UCSD-AML1 (cell line): ENCODE measurements around the gene MAP3K14.
"Not testable (repeated sequence)": the region's sequence is repeated elsewhere in the genome, so short reads cannot be mapped to it uniquely, and the experiment has no call there.

Experiments used
- DNase-seq: peaks from one replicate; lab custom pipeline; 2025; ENCODE audit not compliant: unreplicated experiment; lab: John Stamatoyannopoulos, UW

Gene MAP3K14

DNA sequence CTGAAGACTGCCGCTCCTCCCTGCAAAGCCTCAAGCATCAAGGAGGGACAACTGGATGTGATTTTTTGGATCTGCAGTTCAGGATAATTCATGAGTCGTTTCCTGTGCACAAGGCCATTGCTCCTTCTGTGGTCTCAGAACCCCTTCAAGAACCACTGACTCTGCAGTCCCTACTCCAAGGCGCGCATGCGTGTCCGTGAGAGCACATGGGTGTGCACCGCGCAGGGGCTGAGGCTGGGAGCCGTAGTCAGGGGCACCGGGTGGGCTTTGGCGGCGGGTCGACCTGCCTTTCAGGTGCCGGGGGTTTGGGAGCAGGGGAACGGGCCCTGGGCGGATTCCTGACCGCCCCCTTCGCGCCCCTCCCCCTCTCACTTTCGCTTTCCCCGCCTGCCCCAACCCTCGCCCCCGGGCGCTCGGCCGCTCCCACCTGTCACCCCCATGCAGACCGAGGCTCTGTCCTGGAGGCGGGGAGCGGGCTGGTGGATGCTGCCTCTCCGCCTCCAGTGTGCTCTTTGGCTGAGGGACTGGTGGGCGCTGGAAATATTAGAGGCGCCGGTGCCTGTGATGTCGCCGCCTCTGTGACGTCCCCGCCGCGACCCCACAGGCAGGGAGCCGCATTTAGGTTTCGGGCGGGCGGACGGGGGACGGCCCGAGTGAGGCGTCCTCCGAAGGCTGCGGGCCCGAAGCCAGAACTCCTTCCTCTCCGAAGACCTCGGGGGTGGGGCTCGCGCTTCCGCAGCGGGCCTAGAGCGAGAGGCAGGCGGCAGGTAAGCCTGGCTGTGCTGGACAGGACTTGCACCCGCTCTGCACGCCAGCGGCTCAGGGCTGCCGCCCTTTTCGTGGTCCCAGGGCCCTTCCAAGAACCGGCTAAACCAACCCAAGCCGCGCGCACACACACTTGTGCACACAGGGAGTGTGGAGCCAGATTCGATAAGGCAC, 55.0 kb downstream of the MAP3K14 start, which contains the start of gene SPATA32:
Gene SPATA32, minus strand, starts transcription at position 518 of the 939 bp plus-strand sequence. Its CDS starts 78 bp downstream, at position 440.
- no peak for DNase-seq

- DNase-seq: no peak
Observed at GRCh38 chr17:45260204-45260783, 56.5 kb downstream of the MAP3K14 start.

GRCh38 chr17:45258981-45259380, 57.8 kb downstream of the MAP3K14 start:
- no peak for DNase-seq

DNA sequence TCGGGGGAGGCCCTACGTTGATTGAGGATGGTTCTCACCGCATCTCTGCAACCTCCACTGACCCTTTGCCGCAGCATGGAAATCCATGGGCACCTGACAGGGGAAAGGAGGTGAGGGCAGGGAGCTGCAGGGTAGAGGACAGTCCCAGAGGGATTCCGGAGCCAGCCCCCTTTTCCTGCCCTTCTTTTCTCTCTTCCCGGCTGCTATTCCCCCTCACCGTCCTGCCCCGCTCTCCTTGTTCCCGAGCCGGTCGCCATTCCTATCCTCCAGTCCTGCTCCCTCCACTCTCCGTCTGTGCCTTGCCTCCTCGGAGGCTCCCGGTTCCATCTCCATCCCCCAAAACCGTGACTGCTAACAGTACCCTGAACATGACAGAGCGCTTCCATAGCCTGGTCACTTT, 59.7 kb downstream of the MAP3K14 start:
- DNase-seq: no peak

DNA sequence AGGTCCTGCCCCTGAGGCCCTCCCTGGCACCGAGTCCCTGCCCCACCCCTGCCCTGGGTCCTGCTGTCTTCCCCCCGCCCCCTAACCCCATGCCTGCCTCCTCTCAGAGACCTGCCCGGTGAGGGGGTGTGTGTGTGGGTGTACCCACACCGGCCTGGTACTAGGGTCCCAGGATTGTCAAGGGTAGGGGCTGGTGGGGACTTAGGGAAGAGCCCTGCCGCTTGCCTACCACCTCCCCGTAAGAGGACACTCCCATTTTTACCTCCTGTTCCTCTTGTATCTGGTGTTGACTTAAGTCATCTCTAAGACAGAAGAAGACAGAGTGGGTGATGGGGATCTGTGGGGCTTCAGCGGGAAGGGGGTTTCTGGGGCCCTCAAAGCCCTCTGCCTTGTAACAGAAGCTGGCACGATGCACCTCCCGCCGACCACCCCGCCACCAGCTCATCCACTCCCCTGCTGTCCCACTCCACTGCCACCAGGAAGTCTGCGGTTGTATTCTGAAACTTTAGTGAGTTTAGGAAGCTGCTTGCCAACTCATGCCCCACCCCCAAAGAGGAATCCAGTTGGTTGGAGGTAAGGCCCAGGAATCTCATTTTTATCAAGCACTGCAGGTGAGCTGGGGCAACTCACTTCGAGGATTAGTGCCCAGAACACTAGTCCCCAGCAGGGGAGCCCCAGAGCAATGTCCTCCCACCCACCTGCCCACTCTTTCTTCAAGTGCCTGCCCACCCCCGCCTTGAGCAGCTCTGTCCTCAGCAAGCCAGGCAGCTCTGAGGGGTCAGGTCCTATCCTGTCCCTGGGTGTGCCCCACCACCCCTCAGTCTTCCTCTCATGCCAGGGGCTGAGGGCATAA, 60.5 kb downstream of the MAP3K14 start:
- DNase-seq: peak; percentile 26

DNA sequence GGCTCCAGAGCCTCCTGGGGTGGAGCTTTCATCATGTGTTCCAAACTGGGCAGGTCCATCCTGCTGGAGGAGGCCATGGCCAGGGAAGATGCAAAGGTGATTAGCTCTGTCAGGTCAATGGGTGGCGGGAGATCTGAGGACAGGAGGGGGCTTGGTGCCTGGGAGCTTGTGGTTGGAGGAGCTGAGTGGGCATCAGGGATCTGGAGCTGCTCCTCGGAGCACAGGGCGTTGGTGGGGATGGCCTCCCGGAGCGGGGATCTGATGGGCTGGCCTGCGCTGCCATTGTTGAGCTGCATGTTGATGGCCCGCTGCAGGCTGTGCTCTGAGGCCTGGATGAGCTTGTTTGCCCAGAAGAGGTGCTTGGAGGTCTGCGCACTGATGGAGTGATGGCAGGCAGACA, 61.5 kb downstream of the MAP3K14 start:
- no peak for DNase-seq

GRCh38 chr17:45253879-45254278, 62.9 kb downstream of the MAP3K14 start:
- DNase-seq: no peak

DNA sequence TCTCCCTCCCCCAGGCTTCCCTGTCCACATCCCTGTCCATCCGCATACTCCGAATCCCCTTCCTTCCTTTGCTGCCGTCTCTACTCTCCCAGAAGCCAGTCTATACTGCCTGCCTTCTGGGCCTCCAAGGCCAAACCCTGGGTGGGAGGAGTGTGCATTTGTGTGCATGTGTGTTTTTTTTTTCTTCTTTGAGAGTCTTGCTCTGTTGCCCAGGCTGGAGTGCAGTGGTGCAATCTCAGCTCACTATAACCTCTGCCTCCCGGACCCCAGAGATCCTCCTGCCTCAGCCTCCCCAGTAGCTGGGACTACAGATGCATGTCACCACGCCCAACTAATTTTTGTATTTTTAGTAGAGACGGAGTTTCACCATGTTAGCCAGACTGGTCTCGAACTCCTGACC, 63.6 kb downstream of the MAP3K14 start:
- DNase-seq: not testable (repeated sequence)

DNA sequence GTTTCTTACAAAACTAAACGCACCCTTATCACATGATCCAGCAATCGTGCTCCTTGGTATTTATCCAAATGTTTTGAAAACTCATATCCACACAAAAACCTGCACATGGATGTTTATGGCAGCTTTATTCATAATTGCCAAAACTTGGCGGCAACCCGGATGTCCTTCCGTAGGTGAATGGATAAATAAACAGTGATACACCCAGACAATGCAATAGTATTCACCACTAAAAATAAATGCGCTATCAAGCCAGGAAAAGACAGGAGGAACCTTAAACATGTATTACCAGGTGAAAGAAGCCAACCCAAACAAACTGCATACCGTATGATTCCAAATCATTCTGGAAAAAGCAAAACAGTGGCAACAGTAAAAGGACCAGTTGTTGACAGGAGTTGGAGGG, 64.9 kb downstream of the MAP3K14 start:
- DNase-seq: no peak

DNA sequence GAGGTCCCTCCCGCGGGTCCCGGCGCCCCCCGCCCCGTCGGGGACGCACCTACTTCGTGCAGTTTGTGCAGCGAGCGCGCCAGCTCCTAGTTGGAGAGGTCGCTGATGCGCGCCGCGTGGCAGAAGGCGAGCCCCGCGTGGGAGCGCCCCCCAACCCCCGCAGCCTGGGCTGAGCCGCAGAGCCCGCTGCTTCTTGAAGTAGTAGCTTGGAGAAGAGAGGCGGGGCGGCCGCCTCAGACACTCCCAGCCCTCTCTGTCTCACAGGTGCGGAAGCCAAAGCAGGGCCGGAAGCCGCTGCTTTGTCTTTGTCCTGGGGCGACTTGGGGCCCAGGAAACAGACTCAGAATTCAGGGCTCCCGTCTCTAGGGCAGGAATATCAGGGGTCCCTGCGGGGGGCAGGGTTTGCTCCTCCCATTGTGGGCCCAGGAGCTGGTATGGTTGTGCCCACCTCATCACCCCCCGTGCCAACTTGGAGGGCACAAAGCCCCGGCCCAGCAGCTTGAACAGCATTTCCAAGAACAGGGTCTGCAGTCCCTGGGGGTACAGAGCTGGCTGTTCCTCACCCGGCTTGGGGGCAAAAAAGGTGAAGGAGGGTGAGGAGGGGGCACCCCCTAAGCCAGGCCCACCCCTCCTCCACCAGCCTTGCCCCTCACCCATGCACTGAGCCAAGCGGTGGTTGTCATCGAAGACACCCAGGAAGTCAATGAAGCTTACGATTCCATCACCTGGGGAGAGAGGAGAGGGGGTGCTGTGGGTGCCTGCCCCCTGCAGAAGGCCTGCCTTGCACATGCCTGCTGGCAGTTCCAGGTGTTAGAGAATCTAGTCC, 68.5 kb downstream of the MAP3K14 start:
- DNase-seq: no peak

DNA sequence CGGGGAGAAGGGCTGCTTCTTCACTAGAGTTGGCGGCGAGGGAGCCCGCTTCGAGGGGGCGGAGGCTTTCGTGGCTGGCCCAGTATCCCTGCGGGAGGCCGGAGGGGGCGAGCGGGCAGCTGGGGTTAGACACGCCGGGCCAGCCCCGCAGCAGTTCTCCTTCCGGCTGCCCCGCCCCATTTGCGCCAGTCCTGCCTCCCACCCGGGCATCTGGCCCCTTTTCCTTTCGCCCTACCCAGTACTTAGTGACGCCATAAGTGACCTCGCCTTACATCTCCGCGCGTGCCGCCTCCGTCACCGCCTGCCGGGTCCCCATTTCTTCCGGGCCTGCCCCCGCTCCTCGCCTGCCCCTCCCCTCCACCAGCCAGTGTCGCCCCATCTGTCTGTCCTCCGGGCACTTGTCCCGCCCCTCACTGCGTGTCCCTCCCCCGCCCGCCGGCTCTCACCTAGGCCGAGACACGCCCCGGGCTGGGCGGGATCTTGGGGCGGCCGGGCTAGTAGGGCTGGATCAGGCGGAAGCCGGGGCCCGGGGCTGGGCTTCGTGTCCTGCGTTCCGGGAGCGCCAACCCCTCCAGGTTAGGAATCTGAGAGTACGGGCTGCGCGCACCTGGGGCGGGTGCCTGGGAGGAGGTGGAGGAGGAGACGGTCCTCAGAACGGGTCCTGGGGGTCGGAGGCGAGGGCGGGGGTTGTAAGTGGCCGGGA, 69.2 kb downstream of the MAP3K14 start:
- DNase-seq: no peak

DNA sequence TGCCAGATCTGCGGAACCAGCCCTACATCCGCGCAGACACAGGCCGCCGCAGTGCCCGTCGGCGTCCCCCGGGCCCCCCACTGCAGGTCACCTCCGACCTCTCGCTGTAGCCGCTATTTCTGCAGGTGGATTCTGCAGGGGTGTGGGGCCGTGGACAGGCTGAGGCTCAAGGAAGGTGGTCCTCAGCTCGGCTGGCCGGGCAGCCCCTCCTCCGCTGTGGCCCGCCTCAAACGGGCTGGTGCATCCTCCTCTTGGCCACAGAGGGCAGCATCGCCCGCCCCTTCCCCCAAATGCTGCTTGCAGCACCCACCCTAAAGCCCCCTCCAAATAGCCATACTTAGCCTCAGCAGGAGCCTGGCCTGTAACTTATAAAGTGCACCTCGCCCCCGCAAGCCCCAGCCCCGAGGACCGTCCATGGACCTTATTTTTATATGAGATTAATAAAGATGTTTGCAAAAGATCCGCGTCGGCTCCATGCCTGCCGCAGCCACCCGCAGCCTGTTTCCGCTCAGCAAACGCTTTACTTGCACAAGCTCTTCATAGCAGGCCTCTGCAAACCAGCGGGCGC, 69.9 kb downstream of the MAP3K14 start:
- no peak for DNase-seq

GRCh38 chr17:45246338-45246737, 70.5 kb downstream of the MAP3K14 start:
- no peak for DNase-seq

DNA sequence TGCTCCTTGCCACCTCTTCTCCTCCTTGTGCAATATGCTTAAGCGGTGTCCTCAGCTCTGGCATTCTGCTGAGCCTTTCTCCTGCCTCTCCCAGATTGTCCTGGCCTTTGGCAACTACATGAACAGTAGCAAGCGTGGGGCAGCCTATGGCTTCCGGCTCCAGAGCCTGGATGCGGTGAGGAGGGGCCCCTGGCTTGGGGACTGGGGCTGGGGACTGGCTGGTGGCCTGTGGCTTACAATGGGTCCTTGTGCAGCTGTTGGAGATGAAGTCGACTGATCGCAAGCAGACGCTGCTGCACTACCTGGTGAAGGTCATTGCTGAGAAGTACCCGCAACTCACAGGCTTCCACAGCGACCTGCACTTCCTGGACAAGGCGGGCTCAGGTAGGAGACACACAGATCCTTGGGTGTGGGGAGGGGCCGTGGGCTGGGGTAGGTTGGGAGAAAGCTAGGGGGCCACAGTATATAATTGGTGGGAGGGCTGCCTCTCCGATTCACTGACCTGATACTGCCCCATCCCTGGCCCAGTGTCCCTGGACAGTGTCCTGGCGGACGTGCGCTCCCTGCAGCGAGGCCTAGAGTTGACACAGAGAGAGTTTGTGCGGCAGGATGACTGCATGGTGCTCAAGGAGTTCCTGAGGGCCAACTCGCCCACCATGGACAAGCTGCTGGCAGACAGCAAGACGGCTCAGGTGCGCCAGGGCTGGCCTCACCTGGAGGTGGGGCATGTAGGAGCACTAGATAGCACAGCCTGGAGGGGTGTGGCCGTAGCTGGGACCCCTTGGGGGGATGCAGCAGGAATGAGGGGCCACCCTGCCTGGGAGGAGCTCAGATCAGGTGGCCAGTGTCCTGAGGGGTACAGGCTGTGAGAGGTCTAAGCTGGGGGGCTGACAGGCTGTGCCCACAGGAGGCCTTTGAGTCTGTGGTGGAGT, 71.8 kb downstream of the MAP3K14 start:
- no peak for DNase-seq

GRCh38 chr17:45243750-45244149, 73.1 kb downstream of the MAP3K14 start:
- DNase-seq: no peak

GRCh38 chr17:45242029-45242414, 74.8 kb downstream of the MAP3K14 start:
- DNase-seq: no peak

DNA sequence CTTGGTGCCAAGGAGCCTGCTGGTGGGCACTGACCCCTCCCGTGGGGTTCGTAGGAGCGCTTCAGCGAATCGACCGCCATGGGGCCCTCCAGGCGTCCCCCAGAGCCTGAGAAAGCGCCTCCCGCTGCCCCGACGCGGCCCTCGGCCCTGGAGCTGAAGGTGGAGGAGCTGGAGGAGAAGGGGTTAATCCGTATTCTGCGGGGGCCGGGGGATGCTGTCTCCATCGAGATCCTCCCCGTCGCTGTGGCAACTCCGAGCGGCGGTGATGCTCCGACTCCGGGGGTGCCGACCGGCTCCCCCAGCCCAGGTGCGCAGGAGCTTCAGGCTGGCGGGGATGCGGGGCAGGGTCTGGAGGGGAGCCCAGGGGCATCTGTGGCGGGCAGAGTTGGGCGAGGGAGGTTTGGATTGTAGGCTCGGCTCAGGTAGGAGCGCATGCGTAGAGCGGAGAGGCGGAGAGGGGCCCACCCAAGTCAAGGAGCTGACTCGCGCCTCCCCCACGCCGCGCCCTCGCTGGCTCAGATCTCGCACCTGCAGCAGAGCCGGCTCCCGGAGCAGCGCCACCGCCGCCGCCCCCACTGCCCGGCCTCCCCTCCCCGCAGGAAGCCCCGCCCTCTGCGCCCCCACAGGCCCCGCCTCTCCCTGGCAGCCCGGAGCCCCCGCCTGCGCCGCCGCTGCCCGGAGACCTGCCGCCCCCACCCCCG, 75.3 kb downstream of the MAP3K14 start:
- no peak for DNase-seq

DNA sequence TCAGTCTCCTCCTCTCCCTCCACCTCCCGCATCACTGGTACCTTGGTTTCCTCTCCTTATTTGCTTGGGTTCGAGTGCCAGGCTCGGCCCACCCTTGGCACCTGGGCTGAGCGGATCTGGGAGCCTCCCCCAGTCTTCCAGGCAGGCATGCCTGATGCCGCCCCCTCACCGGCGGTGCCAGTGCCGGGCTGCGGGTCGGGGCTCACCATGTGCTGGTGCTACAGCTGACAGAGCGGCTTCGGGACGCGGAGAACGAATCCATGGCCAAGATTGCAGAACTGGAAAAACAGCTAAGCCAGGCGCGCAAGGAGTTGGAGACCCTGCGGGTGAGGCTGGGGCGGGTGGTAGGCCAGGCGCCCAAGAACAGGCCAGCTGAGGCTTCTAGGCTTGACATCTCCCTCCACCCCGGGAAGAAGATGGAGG, 75.9 kb downstream of the MAP3K14 start:
- DNase-seq: no peak
